Activated gamma-delta T cell treated with anti-CD3 and anti-CD28 coated beads, Interleukin-2, amount 50 U/mL, for 16 hours (primary cell): ENCODE results near the gene ZNF432.

Experiments
- DNase-seq: peaks from one replicate; pipeline ENCODE4 v3.0.0-alpha.2; 2020; ENCODE audit warnings: low read depth

ZNF432 gene

DNA sequence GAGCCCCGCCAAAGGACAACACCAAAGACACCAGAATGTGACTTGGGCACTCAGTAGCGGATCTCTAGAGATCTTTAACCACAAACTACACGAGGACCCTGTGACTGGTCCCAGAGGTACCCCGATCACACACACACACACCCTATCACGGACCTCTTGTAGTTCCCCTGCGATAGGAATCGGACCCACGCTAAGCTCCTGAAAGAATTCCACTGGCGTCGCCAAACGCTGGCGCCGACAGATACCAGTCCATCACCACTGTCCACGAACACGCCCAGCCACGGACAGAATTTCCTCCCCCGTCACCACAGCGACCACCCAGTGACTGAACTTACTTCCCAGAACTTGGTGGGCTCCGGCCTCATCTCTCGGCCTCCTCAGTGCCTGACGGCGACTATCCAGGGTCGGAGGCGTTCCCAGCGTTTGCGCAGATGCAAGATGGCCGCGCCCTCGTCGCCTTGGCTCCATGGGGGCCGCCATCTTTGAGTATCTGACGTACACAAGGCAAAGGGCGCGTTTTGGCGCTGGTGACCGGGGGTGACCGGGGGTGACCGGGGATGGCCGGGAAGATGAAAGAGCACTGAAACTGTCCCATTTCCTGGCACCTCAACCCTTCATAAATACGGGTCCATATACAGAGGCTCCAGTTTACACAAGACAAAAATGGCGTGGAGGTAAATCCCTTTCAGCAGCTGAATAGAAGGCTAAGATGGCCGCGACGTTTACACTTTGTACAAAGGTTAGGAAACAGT is 40.7 kb downstream of the ZNF432 start, which contains the start of gene ZNF615:
ZNF615 (minus strand) TSS at position 406 of the 752 bp plus-strand sequence. CDS start 4,500 bp downstream, outside the sequence.
- peak; percentile 78 for DNase-seq

DNA sequence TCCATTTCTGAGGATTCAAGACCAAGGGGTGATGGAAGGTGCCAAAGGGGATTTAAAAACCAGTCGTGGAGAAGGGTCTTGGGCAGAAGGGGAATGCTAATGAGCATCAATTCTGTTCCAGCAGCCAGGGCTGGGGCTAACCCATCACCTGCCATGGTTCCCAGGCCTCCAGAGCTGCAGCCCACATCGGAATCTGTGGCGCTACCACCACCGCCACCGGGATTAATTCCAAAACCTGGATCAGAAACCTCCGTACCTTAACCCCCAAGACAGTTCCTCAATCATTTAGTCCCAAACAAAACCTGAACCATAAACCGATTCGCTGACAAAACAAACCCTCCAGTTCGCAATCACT is 41.2 kb downstream of the ZNF432 start:
- no peak for DNase-seq

DNA sequence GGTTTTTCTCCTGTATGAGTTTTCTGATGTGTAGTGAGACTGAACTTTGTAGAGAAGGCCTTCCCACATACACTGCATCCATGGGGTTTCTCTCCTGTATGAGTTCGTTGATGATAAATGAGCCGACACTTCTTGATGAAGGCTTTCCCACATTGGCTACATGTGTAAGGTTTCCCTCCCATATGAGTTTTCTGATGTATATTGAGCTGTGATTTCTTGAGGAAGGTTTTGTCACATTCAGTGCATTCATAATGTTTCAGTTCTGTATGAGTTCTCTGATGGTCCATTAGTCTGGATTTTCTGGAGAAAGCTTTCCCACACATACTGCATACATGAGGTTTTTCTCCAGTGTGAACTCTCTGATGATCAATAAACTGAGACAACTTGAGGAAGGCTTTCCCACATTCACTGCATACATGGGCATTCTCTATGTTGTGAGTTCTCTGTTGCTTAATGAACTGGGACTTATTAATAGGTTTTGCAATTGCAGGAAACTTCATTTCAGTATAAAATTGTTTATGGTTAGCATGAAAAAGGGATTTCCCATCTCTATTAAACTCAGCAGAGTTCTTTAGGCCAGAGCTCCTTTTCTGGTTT is 54.5 kb downstream of the ZNF432 start:
- no peak for DNase-seq

DNA sequence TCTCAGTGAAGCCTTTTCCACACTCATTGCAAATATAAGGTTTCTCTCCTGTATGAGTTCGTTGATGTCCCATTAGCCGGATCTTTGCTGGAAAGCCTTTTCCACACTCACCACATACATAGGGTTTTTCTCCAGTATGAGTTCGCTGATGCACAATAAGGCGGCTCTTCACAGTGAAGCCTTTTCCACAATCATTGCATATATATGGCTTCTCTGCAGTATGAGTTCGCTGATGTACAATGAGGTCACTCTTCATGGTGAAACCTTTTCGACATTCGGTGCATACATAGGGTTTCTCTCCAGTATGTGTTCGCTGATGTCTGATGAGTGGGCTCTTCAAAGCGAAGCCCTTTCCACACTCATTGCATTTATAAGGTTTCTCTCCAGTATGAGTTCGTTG is 55.2 kb downstream of the ZNF432 start:
- no peak for DNase-seq

DNA sequence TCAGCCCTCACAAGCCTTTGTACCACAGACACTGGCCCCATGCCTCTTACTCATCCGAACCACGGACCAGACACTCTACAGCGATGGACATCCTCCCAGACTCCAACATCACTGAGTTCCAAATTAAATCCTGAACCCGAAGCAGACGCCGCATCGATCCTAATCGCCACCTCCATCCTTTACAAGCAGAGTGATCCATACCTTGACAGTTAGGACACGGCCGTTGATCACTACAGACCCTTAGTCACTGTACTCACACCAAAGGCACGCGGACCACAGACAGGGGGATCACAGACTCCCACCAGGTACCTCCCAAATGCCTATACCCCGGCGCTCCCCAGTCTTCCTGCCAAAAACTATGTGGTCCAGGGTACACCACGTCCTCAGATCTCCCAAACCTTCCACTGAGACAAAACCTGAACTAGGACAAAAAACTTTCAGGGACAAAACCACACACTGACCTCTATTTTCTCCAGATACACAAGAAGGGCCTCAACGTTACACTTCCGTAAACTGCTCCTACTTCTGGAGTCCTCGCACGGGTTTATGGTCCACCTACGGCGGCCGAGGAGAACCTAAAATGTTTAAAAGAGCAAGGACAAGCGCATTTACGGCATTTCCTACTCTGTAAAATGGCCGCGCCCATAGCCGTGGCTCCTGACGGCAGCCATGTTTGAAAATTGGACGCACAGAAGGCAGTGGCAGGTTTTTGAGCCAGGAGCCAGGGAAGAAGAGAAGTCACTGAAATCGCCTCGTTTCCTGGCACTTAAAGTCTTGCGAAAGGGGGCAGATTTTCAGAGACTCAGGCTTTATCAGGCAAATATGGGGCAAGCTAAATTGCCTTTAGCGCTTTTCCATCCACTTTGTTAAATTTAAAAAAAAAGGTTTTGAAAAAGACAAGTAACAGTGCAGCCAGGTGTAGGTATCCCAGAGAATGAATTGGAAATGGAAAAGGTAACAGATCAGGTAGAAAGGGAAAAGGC is 62.0 kb downstream of the ZNF432 start, which contains the start of gene ZNF350:
ZNF350 (minus strand) TSS at position 532 of the 983 bp plus-strand sequence. CDS start 12,480 bp downstream, outside the sequence.
- peak; percentile 82 for DNase-seq

DNA sequence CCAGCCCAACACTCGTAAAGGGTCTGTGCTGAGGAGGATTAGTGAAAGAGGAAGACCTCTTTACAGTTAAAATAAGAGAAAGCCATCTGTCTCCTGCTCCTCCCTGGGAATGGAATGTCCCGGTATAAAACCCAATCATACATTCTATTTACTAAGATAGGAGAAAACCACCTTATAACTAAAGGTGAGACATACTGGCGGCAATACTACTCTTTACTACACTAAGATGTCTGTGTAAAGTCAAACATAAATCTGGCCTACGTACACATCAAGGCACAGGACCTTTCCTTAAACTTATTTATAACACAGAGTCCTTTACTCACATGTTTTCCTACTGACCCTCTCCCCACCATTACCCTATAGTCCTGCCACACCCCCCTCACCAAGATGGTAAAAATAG is 65.3 kb downstream of the ZNF432 start:
- DNase-seq, result no peak
